NCI-H226 (cell line): Measurements from ENCODE around the gene MED22.
"Not testable (repeated sequence)": the region's sequence is repeated elsewhere in the genome, so short reads cannot be mapped to it uniquely, and the experiment has no call there.

Experiments
- DNase-seq: peaks from one replicate; pipeline ENCODE4 v3.0.0-alpha.2; 2015

The MED22 gene

GRCh38 chr9:133334161-133334560, 13.8 kb downstream of the MED22 start:
- DNase-seq = no peak

GRCh38 chr9:133333566-133333965, 14.4 kb downstream of the MED22 start:
- no peak for DNase-seq

GRCh38 chr9:133333011-133333410, 14.9 kb downstream of the MED22 start:
- DNase-seq = no peak

GRCh38 chr9:133332381-133332730, 15.6 kb downstream of the MED22 start:
- DNase-seq = no peak

GRCh38 chr9:133331641-133332380, 16.1 kb downstream of the MED22 start:
- DNase-seq = no peak

GRCh38 chr9:133331221-133331620, 16.7 kb downstream of the MED22 start:
- no peak for DNase-seq

GRCh38 chr9:133329306-133330156, 18.4 kb downstream of the MED22 start:
- DNase-seq = not testable (repeated sequence)

GRCh38 chr9:133327834-133328484, 20.0 kb downstream of the MED22 start:
- DNase-seq = no peak

- not testable (repeated sequence) for DNase-seq
Observed at GRCh38 chr9:133327021-133327420, 20.9 kb downstream of the MED22 start.

GRCh38 chr9:133323991-133324703, 23.8 kb downstream of the MED22 start:
- DNase-seq = no peak

GRCh38 chr9:133323211-133323610, 24.7 kb downstream of the MED22 start:
- DNase-seq = no peak

GRCh38 chr9:133322701-133323100, 25.2 kb downstream of the MED22 start:
- DNase-seq = no peak

GRCh38 chr9:133321411-133321935, 26.5 kb downstream of the MED22 start:
- no peak for DNase-seq

- no peak for DNase-seq
Observed at GRCh38 chr9:133320421-133320881, 27.5 kb downstream of the MED22 start.

- not testable (repeated sequence) for DNase-seq
Observed at GRCh38 chr9:133317551-133317950, 30.4 kb downstream of the MED22 start.

- no peak for DNase-seq
Observed at GRCh38 chr9:133315997-133316396, 31.9 kb downstream of the MED22 start.

- DNase-seq = no peak
Observed at GRCh38 chr9:133309608-133310007, 38.3 kb downstream of the MED22 start.

- DNase-seq = no peak
Observed at GRCh38 chr9:133307301-133307700, 40.6 kb downstream of the MED22 start.

- DNase-seq = no peak
Observed at GRCh38 chr9:133306242-133307204, 41.4 kb downstream of the MED22 start.

GRCh38 chr9:133305731-133306130, 42.2 kb downstream of the MED22 start:
- DNase-seq = no peak
